AG09309 (cell line): Measurements from ENCODE around the gene TMEM184C.

ENCODE experiments used
- DNase-seq: peaks from one replicate; pipeline ENCODE4 v3.0.0-alpha.2; 2010; ENCODE audit warnings: low read depth
- H3K4me3 ChIP-seq: 2 replicates; pipeline ENCODE4 v1.5.1; 2011; ENCODE audit warnings: mild to moderate bottlenecking, low read depth, low read length, moderate library complexity; ENCODE audit not compliant: control insufficient read depth
- CTCF ChIP-seq: IDR thresholded peaks from 2 replicates; pipeline ENCODE4 v1.5.1; 2011; ENCODE audit warnings: mild to moderate bottlenecking, low read depth, low read length, inconsistent platforms; ENCODE audit not compliant: insufficient read depth, control insufficient read depth; ENCODE audit errors: missing control alignments

Gene TMEM184C

GRCh38 chr4:147617841-147618691, 869 bp downstream of the TMEM184C start:
- H3K4me3 ChIP-seq = peak overlapping the region; percentile 83
- TF ChIP-seq CTCF = no peak

GRCh38 chr4:147620315-147620714, 3.1 kb downstream of the TMEM184C start:
- TF ChIP-seq CTCF = no peak
- no peak for DNase-seq
- no peak overlapping the region for H3K4me3 ChIP-seq

More at GRCh38 chr4:147617841-147618691, 869 bp downstream of the TMEM184C start:
- no peak for DNase-seq

- no peak overlapping the region for H3K4me3 ChIP-seq
- TF ChIP-seq CTCF = no peak
- no peak for DNase-seq
These were observed 8.5 kb downstream of the TMEM184C start for GRCh38 chr4:147625733-147626132.

GRCh38 chr4:147626903-147627302, 9.7 kb downstream of the TMEM184C start:
- no peak for TF ChIP-seq CTCF
- no peak overlapping the region for H3K4me3 ChIP-seq
- DNase-seq = no peak

GRCh38 chr4:147628415-147628814, 11.2 kb downstream of the TMEM184C start:
- no peak for TF ChIP-seq CTCF
- DNase-seq = no peak
- no peak overlapping the region for H3K4me3 ChIP-seq

- DNase-seq = no peak
- H3K4me3 ChIP-seq = no peak overlapping the region
- TF ChIP-seq CTCF = no peak
These were observed 12.9 kb downstream of the TMEM184C start for GRCh38 chr4:147629783-147630730.
